GM12878 (cell line): ENCODE measurements around the gene EHF. TPM values are rescaled to one million over a fixed set of nuclear protein-coding genes. Genes with fewer than 3 reads are reported as not detected.

Source experiments
- ATAC-seq: fragments of 200-7000 bp; cut with Tn5 transposase; 3 replicates; pipeline ENCODE4 v1.9.1; 2020; ENCODE audit warnings: mild to moderate bottlenecking, moderate library complexity
- BruUV-seq: library from RNA; stranded (reverse); fragments of 400-500 nt; replicated peaks from 2 replicates; lab custom pipeline; 2021; lab: Mats Ljungman, UMichigan
- CTCF ChIA-PET: fragments of 300-600 bp; sonication (Branson Sonifier 250); formaldehyde crosslinking; extraction: SDS; loops from one replicate; lab custom pipeline; 2021; ENCODE audit warnings: inconsistent platforms; lab: Yijun Ruan, JAX
- POLR2A ChIA-PET: fragments of 350-600 bp; formaldehyde crosslinking; extraction: SDS; loops from one replicate; lab custom pipeline; 2021; ENCODE audit warnings: inconsistent platforms; lab: Charles Lee
- RAD21 ChIA-PET: fragments of 300-600 bp; sonication (Branson Sonifier 250); formaldehyde crosslinking; loops from one replicate; lab custom pipeline; 2023; ENCODE audit warnings: antibody characterized with exemption; ENCODE audit not compliant: unreplicated experiment; lab: Charles Lee
- SMC1A ChIA-PET: fragments of 300-600 bp; sonication (Branson Sonifier 250); formaldehyde crosslinking; loops from one replicate; lab custom pipeline; 2023; ENCODE audit not compliant: unreplicated experiment, uncharacterized antibody; lab: Charles Lee
- DNase-seq: peaks from one replicate; pipeline ENCODE4 v3.0.0-alpha.2; 2011; ENCODE audit warnings: low read depth, low spot score
- FAIRE-seq: peaks from 3 replicates; lab custom pipeline; 2011; peaks lifted over from hg19 to GRCh38; lab: Jason Lieb, UNC
- H2AFZ ChIP-seq: 2 replicates; pipeline ENCODE4 v1.6.0; 2011; ENCODE audit warnings: low read depth, low read length, control low read depth; ENCODE audit not compliant: control insufficient read depth
- H3K27ac ChIP-seq: 2 replicates; pipeline ENCODE4 v1.5.1; 2011; ENCODE audit warnings: control low read depth; ENCODE audit not compliant: control insufficient read depth, insufficient read depth
- H3K27me3 ChIP-seq, 2 experiments: replicated peaks in 1 of 2; 2 replicates each; pipeline versions ENCODE4 v1.6.0 to v1.6.1; 2011; ENCODE audit warnings: low read length in 1 of 2; ENCODE audit not compliant: control insufficient read depth in 2 of 2, insufficient read depth in 2 of 2
- H3K36me3 ChIP-seq, 2 experiments: 2 replicates each; pipeline ENCODE4 v1.5.1; 2011; ENCODE audit warnings: low read length in 1 of 2; ENCODE audit not compliant: control insufficient read depth in 2 of 2, insufficient read depth in 2 of 2
- H3K4me1 ChIP-seq: 2 replicates; pipeline ENCODE4 v1.6.1; 2011; ENCODE audit warnings: mild to moderate bottlenecking, low read length, moderate library complexity, mixed read lengths; ENCODE audit not compliant: control insufficient read depth, insufficient read depth
- H3K4me2 ChIP-seq: 2 replicates; pipeline ENCODE4 v1.6.0; 2011; ENCODE audit warnings: control low read depth; ENCODE audit not compliant: control insufficient read depth, insufficient read depth
- H3K4me3 ChIP-seq: fragments of 200-600 bp; sonication (generic); 2 replicates; pipeline ENCODE4 v1.5.1; 2016
- H3K79me2 ChIP-seq: 2 replicates; pipeline ENCODE4 v1.6.0; 2011; ENCODE audit warnings: low read length; ENCODE audit not compliant: control insufficient read depth, insufficient read depth
- H3K9ac ChIP-seq: 2 replicates; pipeline ENCODE4 v1.8.0; 2011; ENCODE audit warnings: low read length, control low read depth, mixed read lengths; ENCODE audit not compliant: control insufficient read depth, insufficient read depth
- H3K9me3 ChIP-seq: replicated peaks from 3 replicates; pipeline ENCODE4 v1.5.1; 2011; ENCODE audit warnings: mild to moderate bottlenecking, low read length; ENCODE audit not compliant: control insufficient read depth, insufficient read depth
- H4K20me1 ChIP-seq: 2 replicates; pipeline ENCODE4 v1.6.0; 2011; ENCODE audit not compliant: control insufficient read depth, insufficient read depth
- EZH2 ChIP-seq: IDR thresholded peaks from 2 replicates; pipeline ENCODE4 v1.6.1; 2012; ENCODE audit warnings: low read depth, mild to moderate bottlenecking, control low read depth, inconsistent platforms, low read length, borderline replicate concordance; ENCODE audit not compliant: control insufficient read depth
- HCFC1 ChIP-seq: fragments of 150-350 bp; IDR thresholded peaks from 2 replicates; pipeline ENCODE4 v1.6.1; 2014; ENCODE audit warnings: low read length
- HDAC2 ChIP-seq: fragments of 200-600 bp; sonication (generic); IDR thresholded peaks from 2 replicates; pipeline ENCODE4 v1.6.1; 2017
- MEF2B ChIP-seq: fragments of 450-650 bp; IDR thresholded peaks from 2 replicates; pipeline ENCODE4 v1.6.1; 2018; ENCODE audit warnings: mild to moderate bottlenecking, moderate library complexity; ENCODE audit not compliant: partially characterized antibody, poor library complexity, severe bottlenecking
- NFXL1 ChIP-seq: fragments of 450-650 bp; IDR thresholded peaks from 2 replicates; pipeline ENCODE4 v1.6.1; 2017; ENCODE audit warnings: antibody characterized with exemption, mild to moderate bottlenecking, borderline replicate concordance
- NRF1 ChIP-seq: conservative IDR thresholded peaks from 2 replicates; pipeline ENCODE4 v1.6.1; 2011; ENCODE audit warnings: mild to moderate bottlenecking, low read depth, low read length, improper control_type of control experiment
- SMARCA5 ChIP-seq: fragments of 450-650 bp; IDR thresholded peaks from 2 replicates; pipeline ENCODE4 v1.6.1; 2017; ENCODE audit warnings: mild to moderate bottlenecking
- TAF1 ChIP-seq: IDR thresholded peaks from 2 replicates; pipeline ENCODE4 v1.6.1; 2011; ENCODE audit warnings: mild to moderate bottlenecking, low read depth, low read length, borderline replicate concordance
- TBL1XR1 ChIP-seq: IDR thresholded peaks from 2 replicates; pipeline ENCODE4 v1.6.1; 2012; ENCODE audit warnings: low read depth, low read length, improper control_type of control experiment
- ZNF217 ChIP-seq: fragments of 450-650 bp; IDR thresholded peaks from 2 replicates; pipeline ENCODE4 v1.6.1; 2017; ENCODE audit warnings: antibody characterized with exemption, mild to moderate bottlenecking
- ZSCAN29 ChIP-seq: fragments of 450-650 bp; IDR thresholded peaks from 2 replicates; pipeline ENCODE4 v1.6.1; 2017; ENCODE audit warnings: mild to moderate bottlenecking, moderate library complexity
- WGBS: methylation state at CpG from one replicate; pipeline ENCODE4 v1.1.6; 2016; ENCODE audit warnings: low lambda C conversion rate; ENCODE audit not compliant: insufficient replicate concordance, insufficient coverage; ENCODE audit errors: missing lambda C conversion rate; 5-methylcytosine and 5-hydroxymethylcytosine counted together
- in situ Hi-C: fragments of 300-500 bp; cut with MboI; formaldehyde crosslinking; loops from 9 replicates; pipeline ENCODE4 v1.14.3; 2018; ENCODE audit warnings: mixed read lengths
- intact Hi-C: fragments of 100-400 bp; cut with micrococcal nuclease; formaldehyde crosslinking; loops from one replicate; pipeline ENCODE4 v1.14.2; 2022; ENCODE audit not compliant: unreplicated experiment
- polyA plus RNA-seq, 11 experiments: library from polyadenylated mRNA; depleted of rRNA in 4 of 11; unstranded in 6 of 11; stranded (reverse) in 5 of 11; fragments of >200 nt; fragmentation: Nextera tagmentation in 4 of 11; fragmentation: Illumina TruSeq in 1 of 11; extraction: Ambion mirVana in 4 of 11; extraction: Trizol in 1 of 11; gene quantifications; 1 replicate in 1 of 11; 2 replicates in 10 of 11; pipeline versions ENCODE4 v1.2.1 to v1.2.3, GENCODE V29; 2011 to 2016; ENCODE audit warnings: inconsistent platforms in 2 of 11, missing spikeins in 2 of 11, low read depth in 1 of 11
- total RNA-seq, 4 experiments: library from RNA; depleted of rRNA in 3 of 4; stranded (reverse); fragments of >200 nt in 3 of 4; fragmentation: Illumina TruSeq in 1 of 4; extraction: Trizol in 1 of 4; gene quantifications; 2 replicates each; pipeline versions ENCODE4 v1.2.1 to v1.2.3, GENCODE V29; 2013 to 2021
- TF ChIP-seq, protein P1 (sequence below): fragments of 450-650 bp; IDR thresholded peaks from 2 replicates; pipeline ENCODE4 v1.6.1; 2018; ENCODE audit warnings: mild to moderate bottlenecking, low read depth, moderate library complexity; ENCODE audit not compliant: partially characterized antibody
- TF ChIP-seq, protein P2 (sequence below): IDR thresholded peaks from 2 replicates; pipeline ENCODE4 v1.6.1; 2011; ENCODE audit warnings: low read depth, mild to moderate bottlenecking, low read length, moderate library complexity, borderline replicate concordance; ENCODE audit errors: extremely low read depth

The EHF gene
- total and polyA plus RNA-seq, 10 of the 15 experiments (the other 5 are each of a cell fraction or from before 2014, with no cell fraction given): 0.04 to 0.33 (median 0.06) TPM; not detected in 6

DNA sequence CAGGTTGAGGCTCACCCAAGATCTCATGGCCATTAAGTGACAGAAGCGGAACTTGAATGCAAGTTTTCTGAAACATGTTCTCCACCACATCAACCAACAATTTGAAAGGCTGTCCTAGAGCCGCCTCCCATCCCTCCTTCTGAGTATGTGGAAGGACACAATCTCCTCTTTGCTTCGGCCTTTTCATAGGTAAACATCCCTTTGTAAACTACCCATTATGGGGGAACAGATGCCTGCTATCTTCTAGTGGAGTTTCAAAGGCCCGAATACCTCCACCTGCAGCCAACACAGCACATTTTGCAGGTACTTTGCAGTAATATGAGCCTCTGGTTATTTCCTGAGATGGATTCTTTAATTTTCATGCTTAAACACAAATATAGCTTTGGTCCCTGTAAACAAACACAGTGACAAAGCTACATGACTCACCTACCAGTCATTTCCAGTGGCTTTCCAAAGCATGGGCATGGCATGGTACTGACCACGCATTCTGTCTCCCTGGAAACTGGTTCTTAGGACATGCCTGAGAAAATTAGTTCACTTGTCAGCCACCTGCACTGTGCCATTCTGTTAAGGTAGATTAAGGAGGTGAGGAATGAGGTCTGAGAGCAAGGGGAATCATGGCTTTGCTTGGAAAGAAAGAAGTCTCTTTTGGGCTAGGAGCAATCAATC, 60.2 kb downstream of the EHF start:
- no peak overlapping the region for H2AFZ ChIP-seq
- SMC1A ChIA-PET: no interaction called here
- H4K20me1 ChIP-seq: no peaks in the 10 kb centered on the region
- BruUV-seq: no TSS peak
- intact Hi-C loops: no loop called here
- TF ChIP-seq HCFC1: no peak
- no peak for TF ChIP-seq TBL1XR1
- TF ChIP-seq, protein P1, sequence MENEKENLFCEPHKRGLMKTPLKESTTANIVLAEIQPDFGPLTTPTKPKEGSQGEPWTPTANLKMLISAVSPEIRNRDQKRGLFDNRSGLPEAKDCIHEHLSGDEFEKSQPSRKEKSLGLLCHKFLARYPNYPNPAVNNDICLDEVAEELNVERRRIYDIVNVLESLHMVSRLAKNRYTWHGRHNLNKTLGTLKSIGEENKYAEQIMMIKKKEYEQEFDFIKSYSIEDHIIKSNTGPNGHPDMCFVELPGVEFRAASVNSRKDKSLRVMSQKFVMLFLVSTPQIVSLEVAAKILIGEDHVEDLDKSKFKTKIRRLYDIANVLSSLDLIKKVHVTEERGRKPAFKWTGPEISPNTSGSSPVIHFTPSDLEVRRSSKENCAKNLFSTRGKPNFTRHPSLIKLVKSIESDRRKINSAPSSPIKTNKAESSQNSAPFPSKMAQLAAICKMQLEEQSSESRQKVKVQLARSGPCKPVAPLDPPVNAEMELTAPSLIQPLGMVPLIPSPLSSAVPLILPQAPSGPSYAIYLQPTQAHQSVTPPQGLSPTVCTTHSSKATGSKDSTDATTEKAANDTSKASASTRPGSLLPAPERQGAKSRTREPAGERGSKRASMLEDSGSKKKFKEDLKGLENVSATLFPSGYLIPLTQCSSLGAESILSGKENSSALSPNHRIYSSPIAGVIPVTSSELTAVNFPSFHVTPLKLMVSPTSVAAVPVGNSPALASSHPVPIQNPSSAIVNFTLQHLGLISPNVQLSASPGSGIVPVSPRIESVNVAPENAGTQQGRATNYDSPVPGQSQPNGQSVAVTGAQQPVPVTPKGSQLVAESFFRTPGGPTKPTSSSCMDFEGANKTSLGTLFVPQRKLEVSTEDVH: no peak
- TF ChIP-seq SMARCA5: no peak
- TF ChIP-seq NFXL1: no peak
- no peak for TF ChIP-seq ZNF217
- no peak for TF ChIP-seq HDAC2
- TF ChIP-seq, protein P2, sequence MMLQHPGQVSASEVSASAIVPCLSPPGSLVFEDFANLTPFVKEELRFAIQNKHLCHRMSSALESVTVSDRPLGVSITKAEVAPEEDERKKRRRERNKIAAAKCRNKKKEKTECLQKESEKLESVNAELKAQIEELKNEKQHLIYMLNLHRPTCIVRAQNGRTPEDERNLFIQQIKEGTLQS: no peak
- no peak for TF ChIP-seq MEF2B
- no peak for TF ChIP-seq NRF1
- TF ChIP-seq EZH2: no peak
- TF ChIP-seq TAF1: no peak
- no peak for TF ChIP-seq ZSCAN29
- TF ChIP-seq, all 136 proteins: peak for 0
- 40% methylated on average over 5 of the region's 5 CpGs for whole genome bisulfite sequencing
- no peak overlapping the region for H3K4me2 ChIP-seq
- no peak overlapping the region for H3K27ac ChIP-seq
- H3K9me3 ChIP-seq: no peaks in the 10 kb centered on the region
- H3K27me3 ChIP-seq: no peaks in the 10 kb centered on the region
- H3K36me3 ChIP-seq: no peaks in the 10 kb centered on the region
- H3K4me3 ChIP-seq: no peak overlapping the region
- RAD21 ChIA-PET: no interaction called here
- in situ Hi-C loops: no loop called here
- H3K79me2 ChIP-seq: no peaks in the 10 kb centered on the region
- CTCF ChIA-PET: no interaction called here
- POLR2A ChIA-PET: no interaction called here
- FAIRE-seq: no peak
- H3K9ac ChIP-seq: no peak overlapping the region
- H3K4me1 ChIP-seq: no peaks in the 10 kb centered on the region; the same call in 1 of the 2 replicates
- no peak for DNase-seq
- ATAC-seq: no peak
